Ovary (tissue), 3 donors: ENCODE measurements around the gene C19orf33.

Source experiments
- POLR2A ChIP-seq: fragments of 450-650 bp; IDR thresholded peaks from one replicate; pipeline ENCODE4 v1.6.1; 2017; ENCODE audit warnings: antibody characterized with exemption, mild to moderate bottlenecking, moderate library complexity
- TF ChIP-seq, protein P1 (sequence below), 3 donors: fragments of 450-650 bp in 2 of 3; fragments of 200-600 bp in 1 of 3; IDR thresholded peaks; one replicate each; pipeline versions ENCODE4 v1.5.1 to v1.8.0; 2016 to 2022; ENCODE audit warnings: antibody characterized with exemption in 3 of 3, mild to moderate bottlenecking in 1 of 3
- donor health status: DM: no; HTN: no; CAD: no.

GRCh38 chr19:38283271-38283670, 20.8 kb upstream of the C19orf33 start:
- TF ChIP-seq, protein P1, sequence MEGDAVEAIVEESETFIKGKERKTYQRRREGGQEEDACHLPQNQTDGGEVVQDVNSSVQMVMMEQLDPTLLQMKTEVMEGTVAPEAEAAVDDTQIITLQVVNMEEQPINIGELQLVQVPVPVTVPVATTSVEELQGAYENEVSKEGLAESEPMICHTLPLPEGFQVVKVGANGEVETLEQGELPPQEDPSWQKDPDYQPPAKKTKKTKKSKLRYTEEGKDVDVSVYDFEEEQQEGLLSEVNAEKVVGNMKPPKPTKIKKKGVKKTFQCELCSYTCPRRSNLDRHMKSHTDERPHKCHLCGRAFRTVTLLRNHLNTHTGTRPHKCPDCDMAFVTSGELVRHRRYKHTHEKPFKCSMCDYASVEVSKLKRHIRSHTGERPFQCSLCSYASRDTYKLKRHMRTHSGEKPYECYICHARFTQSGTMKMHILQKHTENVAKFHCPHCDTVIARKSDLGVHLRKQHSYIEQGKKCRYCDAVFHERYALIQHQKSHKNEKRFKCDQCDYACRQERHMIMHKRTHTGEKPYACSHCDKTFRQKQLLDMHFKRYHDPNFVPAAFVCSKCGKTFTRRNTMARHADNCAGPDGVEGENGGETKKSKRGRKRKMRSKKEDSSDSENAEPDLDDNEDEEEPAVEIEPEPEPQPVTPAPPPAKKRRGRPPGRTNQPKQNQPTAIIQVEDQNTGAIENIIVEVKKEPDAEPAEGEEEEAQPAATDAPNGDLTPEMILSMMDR (IDR thresholded peaks at IDR 0.05), result no peak
- TF ChIP-seq POLR2A, result no peak
